ENCODE measurements around the gene SEPTIN10.

Gene SEPTIN10

GRCh38 chr2:109613922-109614714, at the start of gene SEPTIN10, which contains the start of gene SOWAHC:
Gene SEPTIN10, minus strand, starts transcription at chr2:109613966. Its CDS starts 139 bp downstream, at chr2:109613827.
Gene SOWAHC, plus strand, starts transcription at chr2:109614364. Its CDS starts 126 bp downstream, at chr2:109614490.
- Mint-ChIP-seq H3K27ac (peak within 1 kb of the TSS; percentile 91), H3K4me1 (ENCODE audit: low read depth) (peaks cover 34% of the 10 kb centered on the region), H3K36me3 (ENCODE audit: low read depth) (peaks cover 6% of the 10 kb centered on the region), H3K9me3 (no peaks in the 10 kb centered on the region), H3K27me3 (peaks cover 60% of the 10 kb centered on the region), H3K4me3 (peak within 1 kb of the TSS; percentile 83)
- intact Hi-C loops (cut with micrococcal nuclease): no loop called here

- peaks cover 23% of the 10 kb centered on the region for H3K27me3 Mint-ChIP-seq
Observed at GRCh38 chr2:109662889-109663288, 49.1 kb upstream of the SEPTIN10 start.

DNA sequence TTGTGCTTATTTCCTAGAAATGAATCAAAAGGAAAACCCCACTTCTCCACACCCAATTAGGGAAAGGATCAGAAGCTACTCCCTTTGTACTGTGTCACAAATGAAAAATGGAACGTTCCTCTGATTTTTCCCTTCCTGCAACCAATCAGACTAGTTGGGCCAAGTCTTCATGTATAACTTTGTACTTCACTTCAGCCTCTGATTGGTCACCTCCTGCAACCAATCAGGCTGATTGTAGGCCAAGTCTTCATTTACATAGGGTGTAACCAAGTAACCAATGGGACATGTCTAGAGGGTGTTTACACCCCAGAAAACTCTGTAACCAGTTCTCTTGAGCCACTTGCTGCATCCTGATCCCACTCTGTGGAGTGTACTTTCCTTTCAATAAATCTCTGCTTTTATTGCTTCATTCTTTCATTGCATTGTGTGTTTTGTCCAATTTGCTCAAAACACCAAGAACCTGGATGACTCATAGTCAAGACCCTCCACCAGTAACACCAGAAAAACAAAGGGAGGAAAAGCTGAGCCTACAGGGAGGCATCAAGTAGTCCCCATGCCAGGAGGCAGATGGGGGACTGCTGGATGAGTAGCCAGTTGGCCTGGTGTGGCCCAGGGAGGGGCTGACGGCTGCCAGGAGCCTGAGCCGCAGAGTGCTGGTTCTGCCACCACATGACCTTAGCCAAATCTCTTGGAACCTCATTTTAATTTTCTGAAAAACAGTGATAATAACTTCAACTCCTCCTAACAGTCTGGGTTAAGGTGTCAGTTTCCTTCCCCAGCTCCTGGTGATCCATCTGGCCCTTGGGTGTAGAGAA, 46.5 kb upstream of the SEPTIN10 start:
- Mint-ChIP-seq H3K9me3 (no peaks in the 10 kb centered on the region), H3K36me3 (ENCODE audit: low read depth) (no peaks in the 10 kb centered on the region), H3K4me3 (no peak overlapping the region), H3K4me1 (ENCODE audit: low read depth) (no peaks in the 10 kb centered on the region), H3K27ac (no peak overlapping the region), H3K27me3 (peaks cover 26% of the 10 kb centered on the region)
- intact Hi-C loops (cut with micrococcal nuclease): no loop called here

More at GRCh38 chr2:109662889-109663288, 49.1 kb upstream of the SEPTIN10 start:
- Mint-ChIP-seq H3K9me3 (no peaks in the 10 kb centered on the region), H3K4me3 (no peak overlapping the region), H3K4me1 (ENCODE audit: low read depth) (no peaks in the 10 kb centered on the region), H3K36me3 (ENCODE audit: low read depth) (no peaks in the 10 kb centered on the region), H3K27ac (no peak overlapping the region)
- intact Hi-C loops (cut with micrococcal nuclease): loop anchor here (2.0 kb wide), 1 partner anchor 116 kb away; no protein-coding TSS in a partner anchor

DNA sequence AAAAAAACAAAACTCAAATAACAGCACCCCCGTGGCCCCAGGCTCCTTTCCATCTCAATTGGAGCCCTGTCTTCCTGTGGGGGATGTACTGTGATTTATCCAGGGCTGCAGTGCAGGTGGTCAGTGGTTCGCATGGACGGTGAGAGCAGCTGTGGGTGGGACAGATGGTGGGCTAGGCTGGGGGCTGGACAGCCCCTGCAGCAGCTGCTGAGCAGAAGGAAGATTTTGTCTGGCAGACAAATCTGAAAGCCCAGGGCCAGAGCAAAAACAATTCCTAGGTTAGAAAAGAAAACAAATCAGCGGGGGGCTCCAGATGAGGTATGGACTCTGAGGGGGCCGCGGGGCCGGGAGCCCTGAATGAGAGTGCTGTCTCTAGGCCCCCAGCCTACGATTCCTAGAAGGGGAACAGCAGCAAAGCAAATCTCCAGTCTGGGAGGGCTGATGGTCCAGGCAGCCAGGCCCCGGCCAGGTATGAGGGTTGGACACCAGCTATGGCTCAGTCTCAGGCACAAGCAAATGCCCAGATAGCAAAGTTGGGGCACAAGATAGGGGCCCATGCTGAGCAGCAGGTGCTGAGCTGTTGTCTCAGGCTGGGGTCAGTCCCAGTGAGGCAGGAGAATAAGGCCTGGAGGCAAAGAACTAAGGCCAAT, 45.8 kb upstream of the SEPTIN10 start:
- Mint-ChIP-seq H3K9me3 (no peaks in the 10 kb centered on the region), H3K27ac (no peak overlapping the region), H3K4me3 (no peak overlapping the region), H3K4me1 (ENCODE audit: low read depth) (no peaks in the 10 kb centered on the region), H3K27me3 (peaks cover 25% of the 10 kb centered on the region), H3K36me3 (ENCODE audit: low read depth) (no peaks in the 10 kb centered on the region)
- intact Hi-C loops (cut with micrococcal nuclease): no loop called here

DNA sequence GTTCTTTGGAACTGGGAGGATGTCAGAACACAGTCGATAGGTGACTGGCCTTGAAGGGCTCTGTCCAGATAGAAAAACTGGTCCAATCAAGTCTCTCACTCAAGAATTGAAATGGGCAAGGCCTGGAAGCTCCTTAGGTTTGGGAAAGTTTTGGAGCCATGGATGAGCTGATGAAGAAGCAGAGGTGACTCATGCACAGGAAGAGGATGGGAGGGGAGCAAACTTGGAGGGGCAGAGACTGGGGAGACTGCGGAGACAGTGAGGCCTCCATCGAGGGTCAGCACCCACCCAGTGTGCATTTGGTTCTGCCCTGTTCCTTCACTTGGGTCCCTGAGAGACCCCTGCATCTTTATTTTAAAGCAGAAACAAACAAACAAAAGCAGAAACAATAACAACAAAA, 41.5 kb upstream of the SEPTIN10 start:
- Mint-ChIP-seq H3K4me3 (no peak overlapping the region), H3K4me1 (ENCODE audit: low read depth) (no peaks in the 10 kb centered on the region), H3K27me3 (peaks cover 22% of the 10 kb centered on the region), H3K36me3 (ENCODE audit: low read depth) (no peaks in the 10 kb centered on the region), H3K27ac (no peak overlapping the region), H3K9me3 (no peaks in the 10 kb centered on the region)
- intact Hi-C loops (cut with micrococcal nuclease): no loop called here

DNA sequence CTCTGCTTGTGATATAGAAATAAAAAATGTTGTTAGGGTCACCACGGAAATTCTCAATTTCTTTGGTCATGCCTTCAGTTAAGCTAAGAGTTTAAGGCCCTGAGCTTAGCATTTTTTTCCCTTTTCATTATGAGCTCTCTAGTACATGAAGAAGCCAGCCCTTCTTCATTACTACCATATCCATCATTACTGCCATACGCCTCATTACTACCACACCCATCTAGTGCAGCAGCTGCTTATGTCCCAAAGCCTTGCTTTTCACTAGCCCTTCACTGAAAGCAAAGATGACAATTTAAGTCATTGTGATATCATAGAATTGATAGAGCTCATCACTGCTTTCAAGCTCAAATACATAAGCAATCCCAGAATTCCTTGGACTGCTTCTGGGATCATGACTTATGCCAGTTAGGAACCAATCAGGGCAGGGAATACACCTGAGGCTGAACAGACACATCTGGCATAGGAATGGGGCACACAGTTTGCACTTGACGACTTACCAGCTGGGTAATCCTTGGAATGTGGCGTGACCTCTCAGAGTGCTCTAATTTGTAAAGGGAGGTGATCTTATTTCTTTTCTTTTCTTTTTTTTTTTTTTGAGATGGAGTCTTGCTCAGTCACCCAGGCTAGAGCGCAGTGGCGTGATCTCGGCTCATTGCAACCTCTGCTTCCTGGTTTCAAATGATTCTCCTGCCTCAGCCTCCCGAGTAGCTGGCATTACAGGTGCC, 40.7 kb upstream of the SEPTIN10 start:
- H3K9me3 Mint-ChIP-seq: no peaks in the 10 kb centered on the region
- intact Hi-C loops (cut with micrococcal nuclease): no loop called here
- peaks cover 25% of the 10 kb centered on the region for H3K27me3 Mint-ChIP-seq

DNA sequence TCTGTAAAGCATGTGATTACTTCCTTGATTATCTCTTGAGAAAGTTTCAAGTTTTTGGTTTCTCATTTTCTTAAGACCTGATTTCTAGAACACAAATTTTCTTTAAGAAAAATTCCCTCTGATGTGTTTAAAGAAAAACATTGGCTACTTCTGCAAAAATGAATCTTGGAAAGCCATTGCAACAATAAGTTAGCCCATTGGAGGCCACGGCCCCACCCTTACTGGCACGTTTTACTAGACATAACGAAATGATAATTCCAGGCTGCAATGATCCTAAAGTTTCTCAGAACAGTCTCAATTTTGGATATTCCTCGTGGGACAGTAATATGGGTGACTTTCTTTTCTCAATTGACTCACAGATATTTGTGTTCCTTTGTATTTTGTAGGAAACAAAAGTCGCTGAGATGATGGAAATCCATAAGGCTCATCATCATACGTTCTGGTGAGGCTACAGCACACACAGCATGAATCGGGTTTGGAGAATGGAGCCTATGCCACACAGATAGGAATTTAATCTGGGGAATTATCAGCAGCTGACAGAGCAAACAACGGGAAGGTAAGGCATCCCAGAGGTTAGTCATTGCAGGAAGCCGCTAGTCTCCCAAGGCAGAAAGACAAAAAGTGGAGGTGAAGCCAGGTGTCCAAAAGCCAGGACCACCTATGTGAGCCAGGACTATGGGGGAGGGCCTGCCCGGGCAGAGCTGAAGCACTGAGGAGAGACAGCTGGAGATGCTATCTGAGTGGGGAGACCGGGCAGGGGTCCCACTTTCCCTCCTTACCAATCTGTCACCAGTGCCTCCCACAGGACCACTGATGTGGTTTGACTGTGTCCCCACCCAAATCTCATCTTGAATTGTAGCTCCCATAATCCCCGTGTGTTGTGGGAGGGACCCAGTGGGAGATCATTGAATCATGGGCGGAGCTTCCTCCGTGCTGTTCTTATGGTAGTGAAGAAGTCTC, 36.2 kb upstream of the SEPTIN10 start:
- Mint-ChIP-seq H3K27ac (no peak overlapping the region), H3K4me1 (ENCODE audit: low read depth) (no peaks in the 10 kb centered on the region), H3K36me3 (ENCODE audit: low read depth) (no peaks in the 10 kb centered on the region), H3K4me3 (no peak overlapping the region), H3K9me3 (no peaks in the 10 kb centered on the region), H3K27me3 (peaks cover 16% of the 10 kb centered on the region)
- intact Hi-C loops (cut with micrococcal nuclease): no loop called here

More for the DNA sequence above, 40.7 kb upstream of the SEPTIN10 start:
- H3K4me1 Mint-ChIP-seq (ENCODE audit: low read depth): no peaks in the 10 kb centered on the region
- H3K4me3 Mint-ChIP-seq: no peak overlapping the region
- H3K36me3 Mint-ChIP-seq (ENCODE audit: low read depth): no peaks in the 10 kb centered on the region
- H3K27ac Mint-ChIP-seq: no peak overlapping the region

DNA sequence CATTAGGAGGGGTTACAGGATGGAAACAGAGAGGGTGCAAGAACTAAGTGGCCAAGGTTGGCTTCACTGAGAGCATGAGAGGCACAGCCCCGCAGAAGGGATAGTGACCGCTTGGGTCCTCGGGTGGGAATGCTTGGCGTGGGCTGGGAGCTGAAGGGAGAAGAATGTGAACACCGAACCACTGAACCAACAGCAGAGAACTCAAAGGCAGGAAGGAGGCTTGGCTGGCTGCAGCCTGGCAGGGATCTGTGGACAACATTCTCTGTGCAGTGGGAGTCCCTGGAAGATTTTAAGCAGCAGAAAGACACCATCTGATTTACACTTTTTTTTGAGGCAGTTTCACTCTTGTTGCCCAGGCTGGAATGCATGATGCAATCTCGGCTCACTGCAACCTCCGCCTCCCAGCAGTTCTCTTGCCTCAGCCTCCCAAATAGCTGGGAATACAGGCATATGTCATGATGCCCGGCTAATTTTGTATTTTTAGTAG, 34.3 kb upstream of the SEPTIN10 start:
- H3K4me1 Mint-ChIP-seq (ENCODE audit: low read depth): peaks cover 10% of the 10 kb centered on the region
- no peak overlapping the region for H3K27ac Mint-ChIP-seq
- peaks cover 16% of the 10 kb centered on the region for H3K27me3 Mint-ChIP-seq
- H3K36me3 Mint-ChIP-seq (ENCODE audit: low read depth): no peaks in the 10 kb centered on the region
- no peak overlapping the region for H3K4me3 Mint-ChIP-seq
- H3K9me3 Mint-ChIP-seq: no peaks in the 10 kb centered on the region
- intact Hi-C loops (cut with micrococcal nuclease): no loop called here

GRCh38 chr2:109647636-109648035, 33.9 kb upstream of the SEPTIN10 start:
- Mint-ChIP-seq H3K4me3 (no peak overlapping the region), H3K27ac (no peak overlapping the region), H3K4me1 (ENCODE audit: low read depth) (peaks cover 10% of the 10 kb centered on the region), H3K27me3 (peaks cover 16% of the 10 kb centered on the region), H3K36me3 (ENCODE audit: low read depth) (no peaks in the 10 kb centered on the region), H3K9me3 (no peaks in the 10 kb centered on the region)
- intact Hi-C loops (cut with micrococcal nuclease): no loop called here

- H3K27ac Mint-ChIP-seq: no peak overlapping the region
- no peak overlapping the region for H3K4me3 Mint-ChIP-seq
- peaks cover 10% of the 10 kb centered on the region for H3K27me3 Mint-ChIP-seq
- H3K36me3 Mint-ChIP-seq (ENCODE audit: low read depth): no peaks in the 10 kb centered on the region
- intact Hi-C loops (cut with micrococcal nuclease): no loop called here
- H3K4me1 Mint-ChIP-seq (ENCODE audit: low read depth): peaks cover 10% of the 10 kb centered on the region
- no peaks in the 10 kb centered on the region for H3K9me3 Mint-ChIP-seq
Observed at GRCh38 chr2:109646961-109647360, 33.2 kb upstream of the SEPTIN10 start.

DNA sequence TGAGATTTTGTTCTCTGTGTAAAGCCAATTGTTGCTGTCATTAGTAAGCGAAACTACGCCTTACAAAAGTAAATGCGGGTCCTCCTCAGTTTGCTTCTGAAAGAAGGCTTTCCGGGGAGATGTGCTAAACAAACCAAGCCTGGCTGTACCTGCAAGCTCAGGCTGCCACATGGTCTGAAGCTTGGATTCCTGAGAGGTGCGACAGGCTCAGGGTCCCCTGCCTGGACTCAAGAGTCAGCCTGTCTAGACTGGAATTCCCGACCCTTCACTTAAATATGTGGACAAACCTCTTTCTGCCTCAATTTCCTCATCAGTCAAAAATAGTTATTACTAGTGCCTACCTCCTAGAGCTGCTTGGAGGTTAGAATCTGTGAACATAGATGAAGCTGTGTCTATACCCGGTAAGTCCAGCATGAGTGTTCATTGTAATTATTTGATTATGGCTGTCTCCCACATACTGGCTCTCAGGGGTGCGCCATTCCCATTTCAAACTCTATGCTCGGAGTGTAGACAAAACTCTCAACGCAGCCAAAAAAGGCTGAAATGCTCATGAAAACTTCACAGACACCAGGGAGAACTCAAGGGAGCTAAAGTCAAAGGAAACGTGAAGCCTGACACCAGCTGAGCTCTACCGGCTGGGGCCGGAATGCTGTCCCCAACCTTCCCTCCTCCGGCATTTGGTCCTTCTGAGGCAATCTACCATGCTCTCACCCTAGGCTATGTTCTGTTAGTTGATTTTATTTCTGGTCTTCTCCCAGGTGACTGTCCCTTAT, 31.8 kb upstream of the SEPTIN10 start:
- intact Hi-C loops (cut with micrococcal nuclease): no loop called here
- Mint-ChIP-seq H3K36me3 (ENCODE audit: low read depth) (no peaks in the 10 kb centered on the region), H3K9me3 (no peaks in the 10 kb centered on the region), H3K27ac (no peak overlapping the region), H3K4me3 (no peak overlapping the region), H3K4me1 (ENCODE audit: low read depth) (peaks cover 16% of the 10 kb centered on the region), H3K27me3 (peaks cover 6% of the 10 kb centered on the region)
